Measurements from ENCODE around the gene GAPDHS.

The GAPDHS gene

DNA sequence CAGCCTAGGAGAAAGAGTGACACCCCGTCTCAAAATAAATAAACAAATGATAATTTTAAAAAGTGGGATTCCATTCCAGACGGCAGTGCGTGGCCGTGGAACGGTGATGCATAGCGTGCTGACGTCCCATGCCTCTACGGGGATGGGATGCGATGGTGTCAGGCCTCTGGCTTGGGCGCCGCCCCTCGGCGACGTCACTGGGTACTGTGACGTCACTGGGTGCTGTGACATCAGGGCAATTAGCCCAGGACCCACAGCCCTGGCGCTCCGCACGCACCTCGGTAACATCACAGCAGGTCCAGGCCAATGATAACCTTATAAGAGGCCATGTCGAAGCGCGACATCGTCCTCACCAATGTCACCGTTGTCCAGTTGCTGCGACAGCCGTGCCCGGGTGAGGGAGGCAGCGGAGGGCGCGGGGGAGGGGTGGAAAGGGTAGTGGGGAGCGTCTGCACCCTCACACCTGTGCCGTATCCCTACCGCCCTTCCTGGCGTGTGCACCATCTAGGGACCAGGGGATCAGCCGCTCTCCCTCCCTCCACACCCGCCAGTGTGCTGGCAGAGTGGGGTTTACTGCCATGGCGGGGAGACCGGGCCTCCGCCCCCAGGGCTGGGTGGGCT lies at the start of gene GAPDHS:
Gene GAPDHS (plus strand): TSS at position 256 of the 621 bp plus-strand sequence. CDS start 72 bp downstream, at position 328.
- no peak for DNase-seq

DNA sequence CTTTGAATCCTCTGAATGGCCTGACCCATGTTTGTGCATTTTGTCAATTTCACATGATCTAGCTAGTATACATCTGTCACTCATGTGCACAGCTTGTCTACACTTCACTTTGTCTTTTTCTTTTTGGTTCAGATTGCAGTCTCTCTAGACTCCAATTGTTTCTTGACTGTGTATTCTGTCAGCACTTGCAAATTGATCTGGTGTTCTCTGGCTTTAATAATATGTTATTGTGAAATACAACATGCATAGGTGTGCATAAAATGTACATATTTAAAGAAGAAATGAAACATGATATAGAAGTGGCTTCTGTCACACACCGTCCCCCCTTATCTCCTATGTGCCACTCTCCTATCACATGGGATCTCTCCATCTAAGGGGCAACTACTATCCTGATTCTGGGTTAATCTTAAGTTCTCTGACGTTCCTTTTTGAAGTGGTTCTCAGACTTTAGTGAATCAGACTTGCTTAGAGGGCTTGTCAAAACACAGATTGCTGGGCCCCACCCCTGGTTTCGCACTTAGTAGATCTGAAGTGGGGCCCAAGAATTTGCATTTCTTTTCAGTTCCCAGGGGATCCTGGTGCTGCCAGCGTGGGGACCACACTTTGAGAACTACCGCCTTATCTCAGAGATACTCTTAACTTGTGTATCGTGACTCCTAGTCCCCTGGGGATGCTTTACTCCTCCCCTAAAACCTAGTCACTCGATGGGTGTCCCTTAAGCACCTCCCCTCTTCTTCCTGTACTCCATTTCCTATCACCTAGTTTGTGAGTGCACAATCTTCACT lies 48.8 kb upstream of the GAPDHS start:
- no peak for DNase-seq

DNA sequence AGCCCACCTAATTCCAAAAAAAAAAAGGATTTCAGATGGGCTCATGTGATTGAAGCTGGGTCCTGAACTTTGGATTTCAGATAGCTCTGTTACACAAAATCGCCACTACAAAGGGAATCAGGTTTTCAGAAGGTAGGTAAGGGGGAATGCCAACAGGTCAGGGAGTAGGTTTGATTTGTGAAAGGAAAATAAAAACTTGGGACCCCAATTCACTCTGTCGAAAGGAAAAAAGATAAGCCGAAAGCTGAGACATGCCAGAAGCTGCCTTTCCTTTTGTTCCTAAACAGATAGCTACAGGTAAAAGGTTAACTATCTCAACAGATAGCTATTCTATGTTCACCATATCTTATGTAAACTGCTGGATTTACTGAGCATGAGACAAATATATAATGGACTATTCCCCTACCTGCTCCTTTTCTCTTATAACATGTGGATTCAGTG lies 47.0 kb upstream of the GAPDHS start:
- DNase-seq = no peak

DNA sequence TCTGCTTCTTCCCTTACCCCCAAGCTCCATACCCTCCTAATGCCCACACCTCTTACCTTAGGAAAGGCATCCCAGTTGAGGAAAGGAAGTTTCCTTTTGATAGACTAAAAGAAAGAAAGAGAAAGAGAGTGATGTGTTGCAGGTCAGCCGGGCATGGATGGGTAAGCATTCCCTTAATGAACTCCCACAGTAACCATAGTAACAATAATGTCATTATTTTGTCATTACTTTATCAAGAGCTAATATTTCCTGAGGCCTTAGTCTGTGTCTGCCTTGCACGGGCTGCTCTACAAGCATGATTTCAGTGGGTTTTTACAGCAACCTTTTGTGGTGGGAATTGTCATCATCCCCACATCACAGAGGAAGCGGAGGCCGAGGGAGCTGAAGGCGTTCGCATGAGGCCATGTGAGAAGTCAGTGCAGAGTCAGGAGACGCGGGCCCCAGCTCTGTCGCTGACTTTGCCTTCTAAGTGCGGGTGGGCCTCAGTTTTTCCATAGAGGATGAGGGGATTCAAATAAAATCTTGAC lies 45.5 kb upstream of the GAPDHS start:
- no peak for DNase-seq

DNA sequence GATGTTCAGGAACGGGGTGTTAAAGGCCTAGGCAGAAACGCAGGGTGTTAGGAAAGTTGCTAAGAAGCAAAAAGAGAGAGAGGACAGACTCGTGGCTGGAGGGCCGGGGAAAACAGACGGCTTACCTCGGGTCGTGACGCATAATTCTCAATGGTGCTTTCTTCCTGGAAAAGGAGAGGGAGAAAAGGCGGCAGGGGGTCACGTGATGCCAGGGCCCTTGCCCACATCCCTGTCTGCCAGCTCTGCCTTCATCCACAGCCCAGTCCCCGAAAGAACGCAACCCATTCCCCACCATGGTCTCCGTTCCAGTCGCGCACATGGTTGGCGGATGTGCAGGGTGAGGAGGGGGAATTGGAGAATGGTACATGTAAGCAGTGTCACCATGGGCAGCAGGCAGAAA lies 44.6 kb upstream of the GAPDHS start:
- DNase-seq = no peak

DNA sequence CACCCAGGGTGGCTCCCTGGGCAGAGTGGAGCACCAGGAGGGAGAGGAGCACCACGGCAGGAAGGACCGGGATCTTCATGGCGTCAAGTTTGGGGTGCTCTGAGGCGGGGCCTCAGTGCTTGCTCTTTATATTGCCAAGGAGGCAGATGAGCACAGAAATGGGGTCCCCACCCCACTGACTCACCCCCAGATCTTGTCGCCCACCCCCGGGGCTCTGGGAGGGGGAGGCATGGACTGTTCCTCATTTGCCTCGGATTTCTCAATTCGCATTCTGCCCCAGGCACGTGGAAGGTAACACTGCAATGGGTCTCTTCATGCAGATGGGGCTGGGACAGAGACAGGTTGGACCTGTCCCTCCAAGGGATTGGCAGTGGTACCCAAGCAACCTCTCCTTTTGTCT lies 42.9 kb upstream of the GAPDHS start, which contains the start of gene KRTDAP:
Gene KRTDAP (minus strand): TSS at position 101 of the 400 bp plus-strand sequence. CDS start 22 bp downstream, at position 79.
- no peak for DNase-seq

DNA sequence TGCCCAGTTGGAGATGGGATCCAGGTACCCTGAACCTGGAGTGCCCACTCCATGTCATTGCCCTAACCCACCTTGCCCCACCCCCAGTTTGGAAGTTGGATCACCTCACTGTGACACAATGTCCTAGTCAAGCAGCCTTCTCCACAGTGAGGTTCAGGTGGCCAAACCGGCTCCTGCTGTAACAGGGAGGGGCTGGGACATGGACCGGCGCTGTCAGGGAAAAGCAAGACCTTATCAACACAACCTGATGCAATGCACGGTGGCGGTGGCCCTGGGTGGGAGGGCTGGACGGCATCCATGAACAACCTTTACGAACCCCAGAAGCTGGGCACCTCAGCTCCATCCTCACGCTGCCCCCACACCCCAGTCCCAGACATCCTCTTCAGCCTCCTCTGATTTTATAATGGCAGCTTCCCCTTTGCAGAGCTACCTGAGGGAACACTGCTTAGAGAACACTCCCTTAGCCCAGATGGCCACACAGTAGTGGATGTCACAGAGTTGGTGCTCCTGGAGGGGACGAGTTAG lies 41.4 kb upstream of the GAPDHS start:
- no peak for DNase-seq

DNA sequence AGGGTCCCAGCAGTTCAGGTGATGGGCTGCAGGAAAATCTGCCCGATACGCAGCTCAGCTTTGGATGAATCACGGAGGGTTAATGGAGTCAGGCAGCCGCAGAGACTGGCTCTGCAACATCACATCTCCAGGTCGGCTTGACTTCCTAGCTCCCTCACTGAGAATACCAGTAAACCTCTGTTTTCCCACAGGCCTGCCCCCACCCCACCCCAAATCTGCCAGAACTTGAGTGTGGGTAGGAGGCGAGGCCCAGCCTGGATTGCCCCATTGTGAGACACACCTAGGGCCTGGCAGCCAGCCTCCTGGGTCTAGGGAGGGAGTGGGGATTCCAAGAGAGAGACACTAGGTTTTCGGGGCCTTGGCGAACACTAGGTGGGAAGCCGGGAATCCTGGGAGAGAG lies 39.3 kb upstream of the GAPDHS start:
- DNase-seq = no peak

DNA sequence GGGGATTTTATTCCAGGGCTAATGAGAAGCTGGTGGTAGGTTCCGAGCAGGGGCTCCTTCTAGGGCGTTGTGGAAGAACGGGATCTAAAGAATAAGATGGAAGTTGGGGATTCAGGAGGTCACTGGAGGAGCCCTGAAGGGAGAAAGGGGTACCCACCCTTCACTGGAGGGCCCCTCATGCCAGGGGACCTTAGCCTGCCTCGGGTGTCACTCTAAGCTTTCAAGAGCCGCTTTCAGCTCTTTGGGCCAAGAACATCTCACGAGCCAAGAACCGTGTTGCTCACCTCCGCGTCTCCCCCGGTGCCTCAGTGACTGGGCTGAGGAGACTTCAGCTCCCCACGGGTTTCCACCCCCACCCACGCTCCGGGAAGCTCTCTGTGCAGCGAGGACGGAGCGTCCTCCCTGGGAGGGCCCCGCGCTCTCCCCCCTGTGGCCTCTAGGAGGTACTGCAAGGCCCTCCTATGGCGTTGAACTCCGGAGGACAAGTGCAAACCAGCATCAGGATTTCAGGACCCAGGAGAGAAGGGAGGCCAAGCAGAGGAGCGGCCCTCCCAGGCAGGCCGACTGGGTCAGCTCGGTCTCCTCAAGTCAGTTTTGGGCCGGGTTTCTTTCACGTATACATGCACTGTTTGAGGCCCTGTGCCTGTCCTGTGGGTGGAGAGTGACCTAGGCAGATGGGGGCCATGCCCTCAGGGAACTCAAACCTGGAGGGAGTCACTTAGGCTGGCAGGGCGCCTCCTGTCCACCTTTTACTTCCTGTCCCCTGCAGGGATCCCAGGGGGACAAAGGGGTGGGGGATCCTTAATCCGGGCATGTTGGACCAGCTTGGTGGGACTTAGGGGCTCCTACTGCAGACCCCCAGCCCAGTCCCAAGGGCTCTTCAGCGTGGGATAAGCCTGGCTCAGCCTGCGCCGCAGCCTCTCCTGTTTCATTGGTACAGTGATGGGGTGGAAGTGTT lies 37.9 kb upstream of the GAPDHS start:
- DNase-seq = peak; percentile 51

DNA sequence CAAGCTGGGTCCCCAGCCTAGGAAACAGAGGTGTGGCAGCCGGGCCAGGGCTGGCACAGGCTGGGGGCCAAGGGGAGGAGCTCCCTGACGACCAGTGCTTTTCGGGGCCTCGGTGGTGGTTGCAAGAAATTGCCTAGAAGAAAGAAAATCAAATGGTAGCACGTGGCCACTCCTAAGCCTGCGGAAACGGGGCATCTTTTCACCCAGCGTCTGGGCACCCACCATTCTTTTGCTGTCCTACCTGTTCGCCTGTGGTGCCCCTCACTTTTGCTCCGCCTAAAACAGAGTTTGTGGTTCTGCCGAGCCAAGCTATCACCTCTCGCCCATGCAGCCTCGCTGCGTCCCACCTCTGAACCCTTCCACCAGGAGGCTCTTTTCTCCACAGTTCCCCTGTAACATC lies 35.9 kb upstream of the GAPDHS start:
- DNase-seq = no peak

DNA sequence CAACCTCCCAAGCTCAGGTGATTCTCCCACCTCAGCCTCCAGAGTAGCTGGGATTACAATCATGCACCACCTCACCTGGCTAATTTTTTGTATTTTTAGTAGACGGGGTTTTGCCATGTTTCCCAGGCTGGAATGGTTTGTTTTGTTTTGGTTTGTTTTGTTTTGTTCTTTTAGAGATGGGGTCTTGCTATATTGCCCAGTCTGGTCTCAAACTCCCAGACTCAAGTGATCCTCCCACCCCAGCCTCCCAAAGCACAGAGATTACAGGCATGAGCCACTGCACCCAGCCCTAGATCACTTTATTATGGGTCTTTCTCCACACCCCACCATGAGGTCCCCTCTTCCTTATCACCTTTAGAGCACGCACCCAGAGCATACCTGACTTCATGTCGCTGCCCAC lies 35.0 kb upstream of the GAPDHS start:
- DNase-seq = no peak

DNA sequence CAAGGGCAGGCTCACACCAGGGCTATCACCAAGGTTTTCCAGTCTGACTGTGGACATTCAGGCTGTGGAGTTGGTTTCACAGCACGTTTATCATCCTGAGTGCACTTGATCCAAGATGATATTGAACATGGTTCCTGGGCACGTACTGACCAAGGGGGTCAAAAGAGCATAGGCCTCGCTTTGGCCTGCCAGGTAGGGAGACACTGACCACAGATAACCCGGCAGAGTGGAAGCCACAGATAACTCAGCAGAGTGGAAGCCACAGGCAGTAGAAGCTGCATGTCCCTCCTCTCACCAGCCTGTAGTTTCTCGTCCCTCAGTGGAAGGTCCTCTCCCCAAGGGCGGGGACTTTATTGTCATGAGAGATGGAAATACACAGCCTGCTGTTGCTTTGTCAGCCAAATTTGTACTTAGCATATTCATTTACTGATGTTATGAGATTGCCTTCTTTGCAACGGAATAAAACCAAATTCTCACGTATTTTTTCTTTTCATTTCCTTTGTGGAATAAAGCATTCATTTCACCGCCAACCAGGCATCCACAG lies 34.2 kb upstream of the GAPDHS start:
- no peak for DNase-seq

DNA sequence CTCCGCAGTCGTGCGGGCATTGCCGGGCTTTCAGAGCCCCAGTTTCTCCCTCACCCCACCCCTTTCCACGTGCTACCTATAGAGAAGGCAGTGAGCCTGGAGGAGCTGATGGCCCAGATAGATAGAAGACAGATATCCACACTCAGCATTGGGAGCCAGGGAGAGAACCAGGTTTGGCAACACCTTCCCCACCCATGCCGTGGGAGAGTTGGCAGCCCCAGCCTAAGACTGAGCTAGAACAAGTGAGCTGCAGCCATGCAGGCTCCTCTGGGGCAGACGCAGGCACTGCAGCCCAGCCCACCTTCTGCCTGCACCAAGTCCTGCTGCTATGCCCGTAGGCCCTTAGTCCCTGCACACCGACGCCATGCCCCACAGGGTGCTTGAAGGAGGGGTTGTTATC lies 32.6 kb upstream of the GAPDHS start:
- DNase-seq = no peak

DNA sequence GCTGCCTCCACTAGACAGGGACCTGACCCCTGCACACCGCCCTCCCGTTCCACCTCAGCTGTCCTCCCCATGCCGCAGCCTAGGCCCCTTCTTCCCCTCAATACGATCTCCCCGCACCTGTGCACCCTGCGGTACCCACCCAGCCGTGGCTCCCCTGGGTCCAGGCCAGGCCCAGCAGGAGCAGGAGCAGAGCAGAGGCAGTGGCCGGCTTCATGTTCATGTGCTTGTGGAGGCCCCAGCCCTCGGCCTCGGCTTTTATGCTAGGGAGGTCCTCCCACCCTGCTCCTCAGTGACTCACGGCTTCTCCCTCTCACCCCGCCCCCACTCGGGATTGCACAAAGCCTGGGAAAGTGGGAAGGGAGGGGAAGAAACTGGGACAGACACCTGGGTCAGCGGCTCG lies 31.6 kb upstream of the GAPDHS start:
- DNase-seq = no peak

DNA sequence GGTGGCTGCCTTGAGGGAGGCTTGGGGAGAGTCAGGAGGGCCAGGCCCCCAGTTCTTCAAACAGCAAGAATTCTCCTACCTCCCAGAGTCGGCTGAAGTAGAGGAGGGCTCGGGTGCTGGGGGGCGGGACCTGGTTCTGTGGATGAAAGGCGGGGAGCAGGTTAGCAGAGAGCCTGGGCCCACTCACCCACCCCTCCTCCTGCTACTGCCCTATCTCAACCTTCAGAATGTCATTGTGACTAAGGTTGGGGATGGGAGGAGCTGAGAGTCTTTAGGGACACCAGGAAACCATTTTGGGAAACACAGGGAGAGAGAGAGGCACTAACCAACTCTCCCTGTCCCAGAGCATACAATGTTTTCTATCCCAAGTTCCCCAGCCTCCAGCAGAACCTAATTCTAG lies 30.5 kb upstream of the GAPDHS start:
- no peak for DNase-seq

DNA sequence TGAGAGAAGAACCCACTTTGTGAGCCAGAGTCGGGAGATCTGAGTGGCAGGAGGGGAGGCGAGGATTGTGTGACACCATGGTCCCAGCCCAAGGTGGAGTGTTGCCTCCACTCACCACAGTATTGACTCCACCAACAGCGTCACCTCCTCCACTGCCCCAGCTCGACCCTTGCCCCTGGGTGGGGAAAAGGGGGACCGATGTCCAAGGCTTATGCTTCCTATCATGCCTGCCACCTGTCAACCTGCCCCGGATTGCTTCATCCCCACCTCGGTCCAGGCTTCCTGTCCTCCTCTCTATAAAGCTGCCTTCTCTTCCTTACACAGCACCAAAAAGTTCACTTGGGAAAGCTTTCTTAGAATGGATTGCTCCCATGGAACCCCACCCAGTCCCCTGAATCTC lies 27.2 kb upstream of the GAPDHS start:
- no peak for DNase-seq

DNA sequence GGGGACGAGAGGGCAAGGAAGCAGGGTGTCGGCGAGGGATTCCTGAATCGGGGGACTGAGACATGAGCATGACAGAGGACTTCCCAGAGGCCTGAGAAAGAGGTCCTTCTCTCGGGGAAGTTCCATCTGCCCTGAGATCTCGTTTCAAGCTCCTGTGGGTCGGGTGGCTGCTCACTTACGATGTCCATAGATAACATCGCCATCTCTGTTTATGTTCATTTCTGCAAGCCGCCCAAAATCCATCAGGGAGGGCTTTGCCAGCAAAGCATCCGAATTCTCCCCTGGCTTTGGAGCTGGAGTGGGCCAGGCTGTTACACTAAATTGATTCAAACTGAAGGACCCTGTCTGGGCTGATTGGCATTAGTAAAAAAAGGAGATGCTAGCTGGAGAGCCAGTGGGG lies 25.7 kb upstream of the GAPDHS start:
- no peak for DNase-seq

DNA sequence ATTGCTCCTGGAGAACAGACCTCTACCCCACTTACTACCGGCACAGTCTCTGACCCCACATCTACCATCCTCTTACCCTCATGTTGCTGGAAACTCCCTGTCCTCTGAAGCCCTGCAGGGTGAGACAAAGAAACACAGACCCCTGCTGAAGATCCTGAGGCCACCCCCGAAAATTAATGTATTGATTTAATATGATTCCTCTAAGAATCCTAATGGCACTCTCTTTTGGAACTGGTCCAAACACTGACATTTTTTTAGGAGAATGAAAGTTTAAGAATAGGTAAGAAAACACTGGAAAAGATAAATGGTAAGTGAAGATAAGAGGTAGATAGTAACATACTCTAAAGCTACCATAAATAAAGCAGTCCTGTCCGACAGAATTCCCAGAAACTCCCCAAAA lies 25.1 kb upstream of the GAPDHS start:
- no peak for DNase-seq

DNA sequence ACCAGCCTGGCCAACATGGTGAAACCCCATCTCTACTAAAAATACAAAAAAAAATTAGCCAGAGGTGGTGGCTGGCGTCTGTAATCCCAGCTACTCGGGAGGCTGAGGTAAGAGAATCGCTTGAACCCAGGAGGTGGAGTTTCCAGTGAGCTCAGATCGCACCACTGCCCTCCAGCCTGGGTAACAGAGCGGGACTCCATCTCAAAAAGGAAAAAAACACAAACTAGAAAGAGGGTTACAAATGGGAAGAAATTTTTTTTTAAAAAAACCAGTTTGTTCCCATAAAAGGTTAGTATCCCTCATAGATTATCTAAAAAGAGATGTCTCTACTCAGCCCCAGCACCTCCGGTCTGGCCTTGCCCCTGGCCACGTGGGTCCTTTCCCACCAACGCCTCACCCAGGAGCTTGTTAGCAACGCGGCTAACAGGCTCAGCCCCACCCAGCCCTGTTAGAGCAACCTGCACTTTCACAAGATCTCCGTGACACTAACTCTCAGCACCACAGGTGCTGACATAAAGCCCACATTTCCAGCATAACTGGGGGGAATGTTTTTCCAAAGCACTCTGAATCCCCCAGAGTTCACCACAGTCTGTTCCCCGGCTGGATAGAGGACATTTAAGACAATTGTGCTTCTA lies 24.1 kb upstream of the GAPDHS start:
- no peak for DNase-seq

DNA sequence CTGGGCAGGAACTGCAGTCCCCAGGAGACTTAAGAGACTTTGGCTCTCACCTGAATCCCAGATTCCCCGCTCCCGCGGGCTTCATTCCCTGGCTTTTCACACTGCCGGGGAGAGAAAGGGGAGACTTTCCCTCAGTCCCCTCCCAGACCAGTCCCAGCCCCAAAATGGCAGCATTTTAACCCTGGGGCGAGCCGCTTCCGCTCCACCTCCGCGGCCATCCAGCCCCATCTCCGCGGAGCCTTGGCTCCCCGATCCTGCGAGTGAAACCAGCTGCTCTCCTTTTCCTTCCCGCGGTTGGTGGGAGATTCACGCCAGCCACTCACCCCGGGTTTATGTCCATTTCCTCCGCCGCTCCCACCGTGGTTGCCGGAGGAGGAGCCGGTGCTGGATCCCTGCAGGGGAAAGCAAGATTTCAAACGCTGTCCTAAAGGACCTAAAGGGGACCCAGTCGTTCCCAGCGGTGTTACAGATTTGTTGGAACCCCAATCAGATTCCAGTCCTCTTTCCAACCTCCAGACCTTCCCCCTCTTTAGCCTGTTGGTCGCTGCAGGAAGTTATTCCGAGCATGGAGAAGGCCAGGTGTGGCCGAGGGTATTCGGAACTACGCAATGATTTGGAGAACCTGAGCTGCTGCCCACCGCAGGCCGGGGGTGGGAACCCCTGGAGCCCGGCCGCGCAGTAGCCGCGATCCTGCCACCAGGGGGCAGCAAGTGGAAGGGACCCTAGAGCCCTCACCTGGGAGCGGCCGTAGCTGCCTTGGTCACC lies 23.2 kb upstream of the GAPDHS start:
- DNase-seq = peak; percentile 44

DNA sequence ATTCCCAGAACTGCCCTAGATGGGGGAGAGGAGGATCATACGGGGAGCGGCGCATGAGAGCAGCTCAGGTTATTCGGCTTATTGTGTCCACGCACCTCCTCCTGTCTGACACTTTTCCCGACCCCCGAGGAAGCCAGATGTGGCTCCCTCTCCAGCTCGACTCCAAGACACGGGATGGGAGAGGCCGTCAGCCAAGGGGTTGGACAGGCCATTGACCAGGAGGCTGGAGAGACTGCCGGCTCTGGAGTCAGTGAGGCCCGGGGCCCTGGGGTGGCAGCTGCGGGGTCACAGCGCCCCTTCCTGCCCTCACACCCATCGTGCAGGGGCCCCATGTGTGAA lies 22.7 kb upstream of the GAPDHS start:
- DNase-seq = no peak

Measured in NCI-H2029 (cell line).